Esophagus muscularis mucosa (tissue), 4 donors: Measurements from ENCODE around the gene MTMR2.

Experiments used
- CTCF ChIP-seq, 3 experiments: fragments of 200-600 bp in 2 of 3; fragments of 450-650 bp in 1 of 3; sonication (generic) in 2 of 3; IDR thresholded peaks; one replicate each; pipeline ENCODE4 v1.5.1; 2017 to 2019; ENCODE audit warnings: antibody characterized with exemption in 3 of 3, mild to moderate bottlenecking in 2 of 3, moderate library complexity in 1 of 3
- EP300 ChIP-seq: sonication (generic); formaldehyde crosslinking; IDR thresholded peaks from one replicate; pipeline ENCODE4 v1.6.1; 2017; ENCODE audit warnings: antibody characterized with exemption
- POLR2A ChIP-seq: fragments of 450-650 bp; IDR thresholded peaks from one replicate; pipeline ENCODE4 v1.6.1; 2017; ENCODE audit warnings: antibody characterized with exemption, moderate library complexity, mild to moderate bottlenecking, low read depth
- POLR2AphosphoS5 ChIP-seq, 2 donors: sonication (generic); formaldehyde crosslinking; IDR thresholded peaks; one replicate each; pipeline ENCODE4 v1.6.1; 2017; ENCODE audit warnings: antibody characterized with exemption in 2 of 2

- TF ChIP-seq CTCF (IDR thresholded peaks at IDR 0.05) (no peak), EP300 (no peak), POLR2AphosphoS5 (IDR thresholded peaks at IDR 0.05) (no peak), POLR2A (no peak)
Observed at GRCh38 chr11:95795627-95796295, 128.1 kb downstream of the MTMR2 start.
